Measurements from ENCODE around the gene DNER. TPM values are rescaled to one million over a fixed set of nuclear protein-coding genes. Genes with fewer than 3 reads are reported as not detected.
"Not testable (repeated sequence)": the region's sequence is repeated elsewhere in the genome, so short reads cannot be mapped to it uniquely, and the experiment has no call there.

Gene DNER
- total RNA-seq, 1 donor from 2014 or later = 1.2 TPM

GRCh38 chr2:229340086-229340760, 374.1 kb downstream of the DNER start:
- DNase-seq (ENCODE audit: low read depth) = no peak

- DNase-seq (ENCODE audit: low read depth) = no peak
Observed at GRCh38 chr2:229339618-229340017, 374.7 kb downstream of the DNER start.

GRCh38 chr2:229339171-229339570, 375.2 kb downstream of the DNER start:
- DNase-seq (ENCODE audit: low read depth) = not testable (repeated sequence)

GRCh38 chr2:229335877-229336346, 378.4 kb downstream of the DNER start:
- DNase-seq (ENCODE audit: low read depth) = no peak

- DNase-seq (ENCODE audit: low read depth) = no peak
Observed at GRCh38 chr2:229335330-229335729, 379.0 kb downstream of the DNER start.

- no peak for DNase-seq (ENCODE audit: low read depth)
Observed at GRCh38 chr2:229330952-229331351, 383.4 kb downstream of the DNER start.

- no peak for DNase-seq (ENCODE audit: low read depth)
Observed at GRCh38 chr2:229319558-229319957, 394.8 kb downstream of the DNER start.

GRCh38 chr2:229314117-229314516, 400.2 kb downstream of the DNER start:
- no peak for DNase-seq (ENCODE audit: low read depth)

GRCh38 chr2:229313591-229313990, 400.8 kb downstream of the DNER start:
- no peak for DNase-seq (ENCODE audit: low read depth)

Other genes starting within 250 kb of the DNER start
- gene TRIP12, start 207.5 kb upstream of the DNER start, total RNA-seq = 215 and 346 TPM in 2 replicates
- gene FBXO36, start 207.9 kb upstream of the DNER start, total RNA-seq = 4.2 and 8.0 TPM in 2 replicates